ENCODE measurements around the gene KYNU. TPM values are rescaled to one million over a fixed set of nuclear protein-coding genes. Genes with fewer than 3 reads are reported as not detected.

KYNU gene
- total RNA-seq, 6 experiments from 2014 or later: 0.17 to 0.63 (median 0.34) TPM; not detected in 1

- peaks cover 10% of the 10 kb centered on the region for H3K9me3 Mint-ChIP-seq
- no peak overlapping the region for H3K4me3 Mint-ChIP-seq
- H3K27me3 Mint-ChIP-seq (ENCODE audit: insufficient read depth): peaks cover 1% of the 10 kb centered on the region; the same call in 1 of the 2 replicates
- H3K4me1 Mint-ChIP-seq (ENCODE audit: low read depth): no peaks in the 10 kb centered on the region
- no peaks in the 10 kb centered on the region for H3K36me3 Mint-ChIP-seq (ENCODE audit: low read depth)
- DNase-seq: no peak
- H3K27ac Mint-ChIP-seq: no peak overlapping the region
- TF ChIP-seq CTCF (IDR thresholded peaks at IDR 0.05): no peak
These were observed 124.0 kb downstream of the KYNU start for GRCh38 chr2:143001501-143001900.

GRCh38 chr2:143015656-143016055, 138.2 kb downstream of the KYNU start:
- TF ChIP-seq CTCF (IDR thresholded peaks at IDR 0.05): no peak
- H3K27ac Mint-ChIP-seq: no peak overlapping the region
- no peak overlapping the region for H3K4me3 Mint-ChIP-seq
- H3K4me1 Mint-ChIP-seq (ENCODE audit: low read depth): no peaks in the 10 kb centered on the region
- no peak for DNase-seq
- H3K27me3 Mint-ChIP-seq (ENCODE audit: insufficient read depth): no peaks in the 10 kb centered on the region; the same call in 1 of the 2 replicates
- H3K9me3 Mint-ChIP-seq: peaks cover 4% of the 10 kb centered on the region; the same call in 1 of the 2 replicates
- no peaks in the 10 kb centered on the region for H3K36me3 Mint-ChIP-seq (ENCODE audit: low read depth)

- Mint-ChIP-seq H3K4me1 (ENCODE audit: low read depth) (no peaks in the 10 kb centered on the region), H3K27me3 (ENCODE audit: insufficient read depth) (no peaks in the 10 kb centered on the region; the same call in 1 of the 2 replicates), H3K36me3 (ENCODE audit: low read depth) (no peaks in the 10 kb centered on the region), H3K27ac (no peak overlapping the region), H3K9me3 (no peaks in the 10 kb centered on the region), H3K4me3 (no peak overlapping the region)
- TF ChIP-seq CTCF (IDR thresholded peaks at IDR 0.05): no peak
- no peak for DNase-seq
These were observed 149.1 kb downstream of the KYNU start for GRCh38 chr2:143026411-143027054.

- H3K36me3 Mint-ChIP-seq (ENCODE audit: low read depth): no peaks in the 10 kb centered on the region
- DNase-seq: no peak
- H3K27ac Mint-ChIP-seq: no peak overlapping the region
- TF ChIP-seq CTCF (IDR thresholded peaks at IDR 0.05): no peak
- no peaks in the 10 kb centered on the region; the same call in 1 of the 2 replicates for H3K27me3 Mint-ChIP-seq (ENCODE audit: insufficient read depth)
- no peak overlapping the region for H3K4me3 Mint-ChIP-seq
- H3K4me1 Mint-ChIP-seq (ENCODE audit: low read depth): no peaks in the 10 kb centered on the region
- H3K9me3 Mint-ChIP-seq: no peaks in the 10 kb centered on the region
These were observed 151.7 kb downstream of the KYNU start for GRCh38 chr2:143029141-143029540.

- TF ChIP-seq CTCF (IDR thresholded peaks at IDR 0.05): no peak
- no peak overlapping the region for H3K4me3 Mint-ChIP-seq
- no peak overlapping the region for H3K27ac Mint-ChIP-seq
- no peaks in the 10 kb centered on the region for H3K4me1 Mint-ChIP-seq (ENCODE audit: low read depth)
- no peaks in the 10 kb centered on the region for H3K27me3 Mint-ChIP-seq (ENCODE audit: insufficient read depth)
- no peaks in the 10 kb centered on the region for H3K9me3 Mint-ChIP-seq
- no peaks in the 10 kb centered on the region for H3K36me3 Mint-ChIP-seq (ENCODE audit: low read depth)
- no peak for DNase-seq
These were observed 152.7 kb downstream of the KYNU start for GRCh38 chr2:143030127-143030526.

Measured in HFFc6 (cell line).